Measurements from ENCODE around the gene RABEP1. TPM values are rescaled to one million over a fixed set of nuclear protein-coding genes. Genes with fewer than 3 reads are reported as not detected.

RABEP1 gene
- total and polyA plus RNA-seq, 2 experiments from 2014 or later = 37.0 to 88.1 TPM

- no peak overlapping the region for H3K27ac ChIP-seq (ENCODE audit: low read depth)
- no peaks in the 10 kb centered on the region for H3K4me1 ChIP-seq (ENCODE audit: insufficient read depth)
- H3K4me3 ChIP-seq = no peak overlapping the region
- H2AFZ ChIP-seq = no peak overlapping the region
- Mint-ChIP-seq H3K4me1 (no peaks in the 10 kb centered on the region), H3K4me3 (no peak overlapping the region), H3K36me3 (ENCODE audit: low read depth) (peaks cover 72% of the 10 kb centered on the region), H3K9me3 (no peaks in the 10 kb centered on the region), H3K27me3 (ENCODE audit: insufficient read depth, low read depth, poor library complexity) (peaks cover 1% of the 10 kb centered on the region), H3K27ac (no peak overlapping the region)
- H3K4me2 ChIP-seq = no peak overlapping the region
- no peak for DNase-seq (ENCODE audit: low spot score)
- peaks cover 8% of the 10 kb centered on the region; the same call in 1 of the 2 replicates for H3K79me2 ChIP-seq (replicated peaks; ENCODE audit: insufficient read depth)
- peaks cover 17% of the 10 kb centered on the region for H4K20me1 ChIP-seq (replicated peaks; ENCODE audit: insufficient read depth)
- H3K36me3 ChIP-seq (ENCODE audit: insufficient read depth) = peaks cover 75% of the 10 kb centered on the region
- H3K27me3 ChIP-seq (ENCODE audit: insufficient read depth) = no peaks in the 10 kb centered on the region
- no peaks in the 10 kb centered on the region for H3K9me2 ChIP-seq (ENCODE audit: insufficient read depth)
- no peaks in the 10 kb centered on the region for H3F3A ChIP-seq (replicated peaks; ENCODE audit: low read depth)
- ATAC-seq = no peak
- no peak for TF ChIP-seq NANOG (IDR thresholded peaks at IDR 0.05; ENCODE audit: borderline replicate concordance)
- TF ChIP-seq ZNF331 (CRISPR knock-in tag; IDR thresholded peaks at IDR 0.05; ENCODE audit: low read depth) = no peak
- TF ChIP-seq STAT1 (IDR thresholded peaks at IDR 0.05; ENCODE audit: unreplicated experiment) = no peak
- TF ChIP-seq, protein P1, sequence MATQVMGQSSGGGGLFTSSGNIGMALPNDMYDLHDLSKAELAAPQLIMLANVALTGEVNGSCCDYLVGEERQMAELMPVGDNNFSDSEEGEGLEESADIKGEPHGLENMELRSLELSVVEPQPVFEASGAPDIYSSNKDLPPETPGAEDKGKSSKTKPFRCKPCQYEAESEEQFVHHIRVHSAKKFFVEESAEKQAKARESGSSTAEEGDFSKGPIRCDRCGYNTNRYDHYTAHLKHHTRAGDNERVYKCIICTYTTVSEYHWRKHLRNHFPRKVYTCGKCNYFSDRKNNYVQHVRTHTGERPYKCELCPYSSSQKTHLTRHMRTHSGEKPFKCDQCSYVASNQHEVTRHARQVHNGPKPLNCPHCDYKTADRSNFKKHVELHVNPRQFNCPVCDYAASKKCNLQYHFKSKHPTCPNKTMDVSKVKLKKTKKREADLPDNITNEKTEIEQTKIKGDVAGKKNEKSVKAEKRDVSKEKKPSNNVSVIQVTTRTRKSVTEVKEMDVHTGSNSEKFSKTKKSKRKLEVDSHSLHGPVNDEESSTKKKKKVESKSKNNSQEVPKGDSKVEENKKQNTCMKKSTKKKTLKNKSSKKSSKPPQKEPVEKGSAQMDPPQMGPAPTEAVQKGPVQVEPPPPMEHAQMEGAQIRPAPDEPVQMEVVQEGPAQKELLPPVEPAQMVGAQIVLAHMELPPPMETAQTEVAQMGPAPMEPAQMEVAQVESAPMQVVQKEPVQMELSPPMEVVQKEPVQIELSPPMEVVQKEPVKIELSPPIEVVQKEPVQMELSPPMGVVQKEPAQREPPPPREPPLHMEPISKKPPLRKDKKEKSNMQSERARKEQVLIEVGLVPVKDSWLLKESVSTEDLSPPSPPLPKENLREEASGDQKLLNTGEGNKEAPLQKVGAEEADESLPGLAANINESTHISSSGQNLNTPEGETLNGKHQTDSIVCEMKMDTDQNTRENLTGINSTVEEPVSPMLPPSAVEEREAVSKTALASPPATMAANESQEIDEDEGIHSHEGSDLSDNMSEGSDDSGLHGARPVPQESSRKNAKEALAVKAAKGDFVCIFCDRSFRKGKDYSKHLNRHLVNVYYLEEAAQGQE (IDR thresholded peaks at IDR 0.05; ENCODE audit: unreplicated experiment) = no peak
- TF ChIP-seq EZH2phosphoT487 (IDR thresholded peaks at IDR 0.05; ENCODE audit: unreplicated experiment) = no peak
- TF ChIP-seq, protein P2, sequence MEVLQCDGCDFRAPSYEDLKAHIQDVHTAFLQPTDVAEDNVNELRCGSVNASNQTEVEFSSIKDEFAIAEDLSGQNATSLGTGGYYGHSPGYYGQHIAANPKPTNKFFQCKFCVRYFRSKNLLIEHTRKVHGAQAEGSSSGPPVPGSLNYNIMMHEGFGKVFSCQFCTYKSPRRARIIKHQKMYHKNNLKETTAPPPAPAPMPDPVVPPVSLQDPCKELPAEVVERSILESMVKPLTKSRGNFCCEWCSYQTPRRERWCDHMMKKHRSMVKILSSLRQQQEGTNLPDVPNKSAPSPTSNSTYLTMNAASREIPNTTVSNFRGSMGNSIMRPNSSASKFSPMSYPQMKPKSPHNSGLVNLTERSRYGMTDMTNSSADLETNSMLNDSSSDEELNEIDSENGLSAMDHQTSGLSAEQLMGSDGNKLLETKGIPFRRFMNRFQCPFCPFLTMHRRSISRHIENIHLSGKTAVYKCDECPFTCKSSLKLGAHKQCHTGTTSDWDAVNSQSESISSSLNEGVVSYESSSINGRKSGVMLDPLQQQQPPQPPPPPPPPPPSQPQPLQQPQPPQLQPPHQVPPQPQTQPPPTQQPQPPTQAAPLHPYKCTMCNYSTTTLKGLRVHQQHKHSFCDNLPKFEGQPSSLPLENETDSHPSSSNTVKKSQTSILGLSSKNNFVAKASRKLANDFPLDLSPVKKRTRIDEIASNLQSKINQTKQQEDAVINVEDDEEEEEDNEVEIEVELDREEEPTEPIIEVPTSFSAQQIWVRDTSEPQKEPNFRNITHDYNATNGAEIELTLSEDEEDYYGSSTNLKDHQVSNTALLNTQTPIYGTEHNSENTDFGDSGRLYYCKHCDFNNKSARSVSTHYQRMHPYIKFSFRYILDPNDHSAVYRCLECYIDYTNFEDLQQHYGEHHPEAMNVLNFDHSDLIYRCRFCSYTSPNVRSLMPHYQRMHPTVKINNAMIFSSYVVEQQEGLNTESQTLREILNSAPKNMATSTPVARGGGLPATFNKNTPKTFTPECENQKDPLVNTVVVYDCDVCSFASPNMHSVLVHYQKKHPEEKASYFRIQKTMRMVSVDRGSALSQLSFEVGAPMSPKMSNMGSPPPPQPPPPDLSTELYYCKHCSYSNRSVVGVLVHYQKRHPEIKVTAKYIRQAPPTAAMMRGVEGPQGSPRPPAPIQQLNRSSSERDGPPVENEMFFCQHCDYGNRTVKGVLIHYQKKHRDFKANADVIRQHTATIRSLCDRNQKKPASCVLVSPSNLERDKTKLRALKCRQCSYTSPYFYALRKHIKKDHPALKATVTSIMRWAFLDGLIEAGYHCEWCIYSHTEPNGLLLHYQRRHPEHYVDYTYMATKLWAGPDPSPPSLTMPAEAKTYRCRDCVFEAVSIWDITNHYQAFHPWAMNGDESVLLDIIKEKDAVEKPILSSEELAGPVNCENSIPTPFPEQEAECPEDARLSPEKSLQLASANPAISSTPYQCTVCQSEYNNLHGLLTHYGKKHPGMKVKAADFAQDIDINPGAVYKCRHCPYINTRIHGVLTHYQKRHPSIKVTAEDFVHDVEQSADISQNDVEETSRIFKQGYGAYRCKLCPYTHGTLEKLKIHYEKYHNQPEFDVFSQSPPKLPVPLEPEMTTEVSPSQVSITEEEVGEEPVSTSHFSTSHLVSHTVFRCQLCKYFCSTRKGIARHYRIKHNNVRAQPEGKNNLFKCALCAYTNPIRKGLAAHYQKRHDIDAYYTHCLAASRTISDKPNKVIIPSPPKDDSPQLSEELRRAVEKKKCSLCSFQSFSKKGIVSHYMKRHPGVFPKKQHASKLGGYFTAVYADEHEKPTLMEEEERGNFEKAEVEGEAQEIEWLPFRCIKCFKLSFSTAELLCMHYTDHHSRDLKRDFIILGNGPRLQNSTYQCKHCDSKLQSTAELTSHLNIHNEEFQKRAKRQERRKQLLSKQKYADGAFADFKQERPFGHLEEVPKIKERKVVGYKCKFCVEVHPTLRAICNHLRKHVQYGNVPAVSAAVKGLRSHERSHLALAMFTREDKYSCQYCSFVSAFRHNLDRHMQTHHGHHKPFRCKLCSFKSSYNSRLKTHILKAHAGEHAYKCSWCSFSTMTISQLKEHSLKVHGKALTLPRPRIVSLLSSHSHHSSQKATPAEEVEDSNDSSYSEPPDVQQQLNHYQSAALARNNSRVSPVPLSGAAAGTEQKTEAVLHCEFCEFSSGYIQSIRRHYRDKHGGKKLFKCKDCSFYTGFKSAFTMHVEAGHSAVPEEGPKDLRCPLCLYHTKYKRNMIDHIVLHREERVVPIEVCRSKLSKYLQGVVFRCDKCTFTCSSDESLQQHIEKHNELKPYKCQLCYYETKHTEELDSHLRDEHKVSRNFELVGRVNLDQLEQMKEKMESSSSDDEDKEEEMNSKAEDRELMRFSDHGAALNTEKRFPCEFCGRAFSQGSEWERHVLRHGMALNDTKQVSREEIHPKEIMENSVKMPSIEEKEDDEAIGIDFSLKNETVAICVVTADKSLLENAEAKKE (CRISPR knock-in tag; IDR thresholded peaks at IDR 0.05) = no peak
- no peak for TF ChIP-seq CREB1 (CRISPR knock-in tag; IDR thresholded peaks at IDR 0.05; ENCODE audit: low read depth)
These were observed 117.7 kb downstream of the RABEP1 start for GRCh38 chr17:5399767-5400166.

All from GM23338 (cell line).